Skeletal muscle tissue (tissue), 4 donors: Measurements from ENCODE around the gene OR52B2. TPM values are rescaled to one million over a fixed set of nuclear protein-coding genes. Genes with fewer than 3 reads are reported as not detected.

Source experiments
- H3K27ac ChIP-seq: one replicate; pipeline ENCODE4 v1.7.0; 2013; ENCODE audit warnings: mild to moderate bottlenecking, low read depth, low read length, inconsistent platforms
- H3K27me3 ChIP-seq, 3 donors: one replicate each; pipeline ENCODE4 v1.7.0; 2013; ENCODE audit warnings: low read length in 3 of 3; ENCODE audit not compliant: control insufficient read depth in 3 of 3, insufficient read depth in 3 of 3
- H3K36me3 ChIP-seq, 3 donors: one replicate each; pipeline ENCODE4 v1.7.0; 2013; ENCODE audit warnings: low read length in 3 of 3; ENCODE audit not compliant: control insufficient read depth in 3 of 3, insufficient read depth in 3 of 3
- H3K4me1 ChIP-seq, 3 donors: one replicate each; pipeline ENCODE4 v1.7.0; 2013; ENCODE audit warnings: low read length in 3 of 3, mild to moderate bottlenecking in 3 of 3; ENCODE audit not compliant: control insufficient read depth in 3 of 3, insufficient read depth in 3 of 3
- H3K4me3 ChIP-seq, 3 donors: one replicate each; pipeline ENCODE4 v1.7.0; 2013; ENCODE audit warnings: low read length in 3 of 3
- H3K9ac ChIP-seq, 3 donors: one replicate each; pipeline ENCODE4 v1.7.0; 2013; ENCODE audit warnings: low read length in 3 of 3, mild to moderate bottlenecking in 3 of 3, moderate library complexity in 2 of 3, low read depth in 1 of 3
- H3K9me3 ChIP-seq, 3 donors: one replicate each; pipeline ENCODE4 v1.7.0; 2013; ENCODE audit warnings: low read length in 3 of 3; ENCODE audit not compliant: control insufficient read depth in 3 of 3
- total RNA-seq: library from RNA; depleted of rRNA; stranded (reverse); fragments of >200 nt; gene quantifications from one replicate; pipeline ENCODE4 v1.2.3, GENCODE V29; 2014
- donor health status: Osteomylitis.

Gene OR52B2
- total RNA-seq, 1 donor from 2014 or later: not detected

GRCh38 chr11:6203327-6203726, 33.2 kb upstream of the OR52B2 start:
- Histone ChIP-seq H3K9ac (no peak overlapping the region), H3K27me3 (no peaks in the 10 kb centered on the region), H3K9me3 (no peaks in the 10 kb centered on the region), H3K27ac (no peak overlapping the region), H3K36me3 (peaks cover 0 to 23% (median 8%) of the 10 kb centered on the region in 3 donors), H3K4me3 (no peak overlapping the region), H3K4me1 (no peaks in the 10 kb centered on the region)

GRCh38 chr11:6202041-6202440, 31.9 kb upstream of the OR52B2 start:
- H3K4me1 ChIP-seq: no peaks in the 10 kb centered on the region
- H3K36me3 ChIP-seq: peaks cover 0 to 18% (median 4%) of the 10 kb centered on the region in 3 donors
- H3K4me3 ChIP-seq: no peak overlapping the region
- no peaks in the 10 kb centered on the region for H3K27me3 ChIP-seq
- H3K9ac ChIP-seq: no peak overlapping the region
- H3K27ac ChIP-seq: no peak overlapping the region
- no peaks in the 10 kb centered on the region for H3K9me3 ChIP-seq

- H3K27ac ChIP-seq: no peak overlapping the region
- no peaks in the 10 kb centered on the region for H3K27me3 ChIP-seq
- H3K9ac ChIP-seq: no peak overlapping the region
- H3K9me3 ChIP-seq: no peaks in the 10 kb centered on the region
- H3K4me3 ChIP-seq: no peak overlapping the region
- H3K36me3 ChIP-seq: peaks cover 0 to 16% (median 4%) of the 10 kb centered on the region in 3 donors
- H3K4me1 ChIP-seq: no peaks in the 10 kb centered on the region
Measured at GRCh38 chr11:6201481-6201880, 31.4 kb upstream of the OR52B2 start.

- Histone ChIP-seq H3K9me3 (no peaks in the 10 kb centered on the region), H3K36me3 (peaks cover 0 to 12% (median 4%) of the 10 kb centered on the region in 3 donors), H3K4me1 (no peaks in the 10 kb centered on the region), H3K27ac (no peak overlapping the region), H3K27me3 (no peaks in the 10 kb centered on the region), H3K9ac (no peak overlapping the region), H3K4me3 (no peak overlapping the region)
Measured at GRCh38 chr11:6200975-6201374, 30.8 kb upstream of the OR52B2 start.

- H3K9me3 ChIP-seq: no peaks in the 10 kb centered on the region
- no peak within 1 kb of the TSS for H3K9ac ChIP-seq
- no peaks in the 10 kb centered on the region for H3K4me1 ChIP-seq
- H3K36me3 ChIP-seq: peaks cover 0 to 2% (median 0%) of the 10 kb centered on the region in 3 donors
- H3K27me3 ChIP-seq: no peaks in the 10 kb centered on the region
- H3K4me3 ChIP-seq: no peak within 1 kb of the TSS
- no peak within 1 kb of the TSS for H3K27ac ChIP-seq
Measured at GRCh38 chr11:6199174-6199810, 29.2 kb upstream of the OR52B2 start, which contains the start of gene OR52W1. Gene OR52W1 (plus strand): TSS chr11:6199224. CDS start chr11:6199224, 0 bp downstream.

GRCh38 chr11:6197466-6198200, 27.5 kb upstream of the OR52B2 start:
- Histone ChIP-seq H3K36me3 (no peaks in the 10 kb centered on the region), H3K9me3 (no peaks in the 10 kb centered on the region), H3K27ac (no peak overlapping the region), H3K9ac (no peak overlapping the region), H3K4me3 (no peak overlapping the region), H3K27me3 (no peaks in the 10 kb centered on the region), H3K4me1 (no peaks in the 10 kb centered on the region)

GRCh38 chr11:6196396-6196795, 26.3 kb upstream of the OR52B2 start:
- H3K9me3 ChIP-seq: no peaks in the 10 kb centered on the region
- H3K27ac ChIP-seq: no peak overlapping the region
- no peaks in the 10 kb centered on the region for H3K27me3 ChIP-seq
- no peak overlapping the region for H3K4me3 ChIP-seq
- H3K4me1 ChIP-seq: no peaks in the 10 kb centered on the region
- no peak overlapping the region for H3K9ac ChIP-seq
- H3K36me3 ChIP-seq: no peaks in the 10 kb centered on the region

GRCh38 chr11:6194065-6194581, 24.0 kb upstream of the OR52B2 start:
- no peaks in the 10 kb centered on the region for H3K36me3 ChIP-seq
- no peak overlapping the region for H3K4me3 ChIP-seq
- H3K9me3 ChIP-seq: no peaks in the 10 kb centered on the region
- no peaks in the 10 kb centered on the region for H3K4me1 ChIP-seq
- no peak overlapping the region for H3K9ac ChIP-seq
- no peaks in the 10 kb centered on the region for H3K27me3 ChIP-seq
- H3K27ac ChIP-seq: no peak overlapping the region

GRCh38 chr11:6191742-6192141, 21.6 kb upstream of the OR52B2 start:
- Histone ChIP-seq H3K4me1 (no peaks in the 10 kb centered on the region), H3K4me3 (no peak overlapping the region), H3K27me3 (no peaks in the 10 kb centered on the region), H3K27ac (no peak overlapping the region), H3K9ac (no peak overlapping the region), H3K9me3 (no peaks in the 10 kb centered on the region), H3K36me3 (no peaks in the 10 kb centered on the region)

- Histone ChIP-seq H3K9me3 (no peaks in the 10 kb centered on the region), H3K4me3 (no peak overlapping the region), H3K4me1 (no peaks in the 10 kb centered on the region), H3K27me3 (no peaks in the 10 kb centered on the region), H3K9ac (no peak overlapping the region), H3K27ac (no peak overlapping the region), H3K36me3 (no peaks in the 10 kb centered on the region)
Measured at GRCh38 chr11:6175440-6175839, 5.3 kb upstream of the OR52B2 start.
